Stimulated activated CD8-positive, alpha-beta memory T cell treated with anti-CD3 and anti-CD28 coated beads, Interleukin-12 subunit alpha, Interleukin-12 subunit beta, amount 100 ng/mL, for 4 hours (primary cell): ENCODE measurements around the gene FAM171A2.
"Not testable (repeated sequence)": the region's sequence is repeated elsewhere in the genome, so short reads cannot be mapped to it uniquely, and the experiment has no call there.

Experiments used
- DNase-seq: peaks from one replicate; pipeline ENCODE4 v3.0.0-alpha.2; 2020; ENCODE audit warnings: low read depth

Gene FAM171A2

GRCh38 chr17:44360144-44360533 lies 3.5 kb downstream of the FAM171A2 start:
- DNase-seq, result no peak

- DNase-seq, result no peak
Observed at GRCh38 chr17:44359458-44360143, 4.1 kb downstream of the FAM171A2 start.

GRCh38 chr17:44359006-44359405 lies 4.6 kb downstream of the FAM171A2 start:
- DNase-seq, result no peak

GRCh38 chr17:44358066-44358465 lies 5.6 kb downstream of the FAM171A2 start:
- DNase-seq, result no peak

GRCh38 chr17:44356241-44356640 lies 7.4 kb downstream of the FAM171A2 start:
- DNase-seq, result no peak

GRCh38 chr17:44355642-44356099 lies 8.0 kb downstream of the FAM171A2 start:
- DNase-seq, result no peak

GRCh38 chr17:44354582-44355561 lies 8.8 kb downstream of the FAM171A2 start:
- peak; percentile 42 for DNase-seq

GRCh38 chr17:44353672-44354331 lies 9.9 kb downstream of the FAM171A2 start:
- DNase-seq, result no peak

- DNase-seq, result no peak
Observed at GRCh38 chr17:44352828-44353671, 10.6 kb downstream of the FAM171A2 start.

GRCh38 chr17:44351961-44352827 lies 11.5 kb downstream of the FAM171A2 start:
- DNase-seq, result no peak

- no peak for DNase-seq
Observed at GRCh38 chr17:44351464-44351863, 12.2 kb downstream of the FAM171A2 start.

GRCh38 chr17:44350733-44351226 lies 12.9 kb downstream of the FAM171A2 start:
- DNase-seq, result peak; percentile 55

GRCh38 chr17:44349553-44350070 lies 14.0 kb downstream of the FAM171A2 start:
- DNase-seq, result no peak

- no peak for DNase-seq
Observed at GRCh38 chr17:44348988-44349364, 14.7 kb downstream of the FAM171A2 start.

GRCh38 chr17:44348234-44348987 lies 15.2 kb downstream of the FAM171A2 start:
- DNase-seq, result no peak

- DNase-seq, result not testable (repeated sequence)
Observed at GRCh38 chr17:44347206-44348055, 16.2 kb downstream of the FAM171A2 start.

GRCh38 chr17:44346064-44346844 lies 17.4 kb downstream of the FAM171A2 start:
- DNase-seq, result no peak
